Measurements from ENCODE around the gene MED8. TPM values are rescaled to one million over a fixed set of nuclear protein-coding genes. Genes with fewer than 3 reads are reported as not detected.

MED8 gene
- total RNA-seq, 1 experiment from 2014 or later, result 81.3 TPM

GRCh38 chr1:43334453-43335205 lies 55.0 kb downstream of the MED8 start:
- no peak for DNase-seq (ENCODE audit: low read depth)

Other genes starting within 250 kb of the MED8 start
- gene EBNA1BP2, start 217.5 kb downstream of the MED8 start, total RNA-seq (2014; rRNA removed; shearing (Covaris generic)), result 175 and 197 TPM in 2 replicates
- 0.10 and 0.48 TPM in 2 replicates for gene CFAP57, start 217.5 kb downstream of the MED8 start, total RNA-seq (2014; rRNA removed; shearing (Covaris generic))
- not detected in 2 replicates for gene TMEM125, start 119.8 kb downstream of the MED8 start, total RNA-seq (2014; rRNA removed; shearing (Covaris generic))
- gene C1orf210, start 104.2 kb downstream of the MED8 start, total RNA-seq (2014; rRNA removed; shearing (Covaris generic)), result not detected in 2 replicates
- 0.68 and 0.84 TPM in 2 replicates for gene TIE1, start 88.8 kb downstream of the MED8 start, total RNA-seq (2014; rRNA removed; shearing (Covaris generic))
- not detected in 2 replicates for gene MPL, start 52.0 kb downstream of the MED8 start, total RNA-seq (2014; rRNA removed; shearing (Covaris generic))
- gene CDC20, start 30.8 kb downstream of the MED8 start, total RNA-seq (2014; rRNA removed; shearing (Covaris generic)), result 410 and 459 TPM in 2 replicates
- 105 and 147 TPM in 2 replicates for gene ELOVL1, start 21.8 kb downstream of the MED8 start, total RNA-seq (2014; rRNA removed; shearing (Covaris generic))
- 10.9 and 12.5 TPM in 2 replicates for gene SZT2, start 99 bp upstream of the MED8 start, total RNA-seq (2014; rRNA removed; shearing (Covaris generic))
- 115 and 132 TPM in 2 replicates for gene HYI, start 64.1 kb upstream of the MED8 start, total RNA-seq (2014; rRNA removed; shearing (Covaris generic))
- 34.5 and 39.7 TPM in 2 replicates for gene PTPRF, start 141.1 kb upstream of the MED8 start, total RNA-seq (2014; rRNA removed; shearing (Covaris generic))